HG03571 (cell line): ENCODE measurements around the gene STIP1.

ENCODE experiments used
- ATAC-seq: cut with Tn5 transposase; IDR thresholded peaks from one replicate; pipeline ENCODE4 v1.9.1; 2021; ENCODE audit not compliant: unreplicated experiment

Gene STIP1

GRCh38 chr11:64249563-64250414 lies 63.8 kb downstream of the STIP1 start:
- no peak for ATAC-seq

- no peak for ATAC-seq
These were observed 64.5 kb downstream of the STIP1 start for GRCh38 chr11:64250415-64251015.

GRCh38 chr11:64251016-64251752 lies 65.2 kb downstream of the STIP1 start, which contains the start of gene PLCB3:
TSS of gene PLCB3 (plus strand) at chr11:64251530. CDS start at chr11:64251650, 120 bp downstream.
- no peak for ATAC-seq

GRCh38 chr11:64251753-64252002 lies 65.7 kb downstream of the STIP1 start:
- no peak for ATAC-seq

- no peak for ATAC-seq
These were observed 66.3 kb downstream of the STIP1 start for GRCh38 chr11:64252003-64252872.

- ATAC-seq, result no peak
These were observed 67.1 kb downstream of the STIP1 start for GRCh38 chr11:64253043-64253442.

GRCh38 chr11:64253481-64253880 lies 67.5 kb downstream of the STIP1 start:
- no peak for ATAC-seq
